OCI-LY1 (cell line): Measurements from ENCODE around the gene CACNA2D1.

Source experiments
- EZH2 ChIP-seq: fragments of 200-600 bp; sonication (generic), shearing (Covaris generic); IDR thresholded peaks from 2 replicates; pipeline ENCODE4 v1.8.0; 2017; ENCODE audit warnings: borderline replicate concordance, mixed run types, mild to moderate bottlenecking, antibody characterized with exemption, low read length, moderate library complexity, mixed read lengths
- TF ChIP-seq, protein P1 (sequence below): fragments of 200-600 bp; sonication (generic), shearing (Covaris generic); IDR thresholded peaks from 2 replicates; pipeline ENCODE4 v1.5.1; 2017; ENCODE audit warnings: mild to moderate bottlenecking, antibody characterized with exemption, low read length, moderate library complexity, mixed read lengths

DNA sequence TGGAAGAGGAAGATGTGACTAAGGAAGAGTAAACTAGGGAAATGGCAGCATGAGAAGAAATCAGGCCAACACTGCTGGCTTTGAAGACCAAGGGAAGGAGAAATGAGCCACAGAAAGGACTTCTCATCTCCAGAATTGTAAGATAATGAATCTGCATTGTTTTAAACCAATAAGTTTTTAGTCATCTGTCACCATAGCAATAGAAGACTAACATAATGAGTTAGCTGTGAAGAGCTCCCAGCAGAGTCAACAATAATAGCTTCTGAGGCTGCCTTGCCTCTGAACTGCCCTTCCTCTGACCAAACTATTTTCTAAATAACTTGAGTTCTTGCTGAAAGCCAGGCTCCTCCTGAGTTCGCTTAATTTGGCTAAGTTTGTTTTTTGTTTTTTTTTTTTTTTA lies 103.6 kb downstream of the CACNA2D1 start:
- no peak for TF ChIP-seq EZH2
- TF ChIP-seq, protein P1, sequence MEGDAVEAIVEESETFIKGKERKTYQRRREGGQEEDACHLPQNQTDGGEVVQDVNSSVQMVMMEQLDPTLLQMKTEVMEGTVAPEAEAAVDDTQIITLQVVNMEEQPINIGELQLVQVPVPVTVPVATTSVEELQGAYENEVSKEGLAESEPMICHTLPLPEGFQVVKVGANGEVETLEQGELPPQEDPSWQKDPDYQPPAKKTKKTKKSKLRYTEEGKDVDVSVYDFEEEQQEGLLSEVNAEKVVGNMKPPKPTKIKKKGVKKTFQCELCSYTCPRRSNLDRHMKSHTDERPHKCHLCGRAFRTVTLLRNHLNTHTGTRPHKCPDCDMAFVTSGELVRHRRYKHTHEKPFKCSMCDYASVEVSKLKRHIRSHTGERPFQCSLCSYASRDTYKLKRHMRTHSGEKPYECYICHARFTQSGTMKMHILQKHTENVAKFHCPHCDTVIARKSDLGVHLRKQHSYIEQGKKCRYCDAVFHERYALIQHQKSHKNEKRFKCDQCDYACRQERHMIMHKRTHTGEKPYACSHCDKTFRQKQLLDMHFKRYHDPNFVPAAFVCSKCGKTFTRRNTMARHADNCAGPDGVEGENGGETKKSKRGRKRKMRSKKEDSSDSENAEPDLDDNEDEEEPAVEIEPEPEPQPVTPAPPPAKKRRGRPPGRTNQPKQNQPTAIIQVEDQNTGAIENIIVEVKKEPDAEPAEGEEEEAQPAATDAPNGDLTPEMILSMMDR, result no peak
